ENCODE measurements around the gene AP1S1.

DNA sequence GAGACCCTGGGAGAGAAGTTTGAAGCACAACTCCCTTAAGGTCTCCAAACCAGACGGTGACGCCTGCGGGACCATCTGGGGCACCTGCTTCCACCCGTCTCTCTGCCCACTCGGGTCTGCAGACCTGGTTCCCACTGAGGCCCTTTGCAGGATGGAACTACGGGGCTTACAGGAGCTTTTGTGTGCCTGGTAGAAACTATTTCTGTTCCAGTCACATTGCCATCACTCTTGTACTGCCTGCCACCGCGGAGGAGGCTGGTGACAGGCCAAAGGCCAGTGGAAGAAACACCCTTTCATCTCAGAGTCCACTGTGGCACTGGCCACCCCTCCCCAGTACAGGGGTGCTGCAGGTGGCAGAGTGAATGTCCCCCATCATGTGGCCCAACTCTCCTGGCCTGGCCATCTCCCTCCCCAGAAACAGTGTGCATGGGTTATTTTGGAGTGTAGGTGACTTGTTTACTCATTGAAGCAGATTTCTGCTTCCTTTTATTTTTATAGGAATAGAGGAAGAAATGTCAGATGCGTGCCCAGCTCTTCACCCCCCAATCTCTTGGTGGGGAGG lies 16.5 kb upstream of the AP1S1 start:
- TF ChIP-seq, protein P1, sequence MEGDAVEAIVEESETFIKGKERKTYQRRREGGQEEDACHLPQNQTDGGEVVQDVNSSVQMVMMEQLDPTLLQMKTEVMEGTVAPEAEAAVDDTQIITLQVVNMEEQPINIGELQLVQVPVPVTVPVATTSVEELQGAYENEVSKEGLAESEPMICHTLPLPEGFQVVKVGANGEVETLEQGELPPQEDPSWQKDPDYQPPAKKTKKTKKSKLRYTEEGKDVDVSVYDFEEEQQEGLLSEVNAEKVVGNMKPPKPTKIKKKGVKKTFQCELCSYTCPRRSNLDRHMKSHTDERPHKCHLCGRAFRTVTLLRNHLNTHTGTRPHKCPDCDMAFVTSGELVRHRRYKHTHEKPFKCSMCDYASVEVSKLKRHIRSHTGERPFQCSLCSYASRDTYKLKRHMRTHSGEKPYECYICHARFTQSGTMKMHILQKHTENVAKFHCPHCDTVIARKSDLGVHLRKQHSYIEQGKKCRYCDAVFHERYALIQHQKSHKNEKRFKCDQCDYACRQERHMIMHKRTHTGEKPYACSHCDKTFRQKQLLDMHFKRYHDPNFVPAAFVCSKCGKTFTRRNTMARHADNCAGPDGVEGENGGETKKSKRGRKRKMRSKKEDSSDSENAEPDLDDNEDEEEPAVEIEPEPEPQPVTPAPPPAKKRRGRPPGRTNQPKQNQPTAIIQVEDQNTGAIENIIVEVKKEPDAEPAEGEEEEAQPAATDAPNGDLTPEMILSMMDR (optimal IDR thresholded peaks at IDR 0.05 in 1 of 3, IDR thresholded peaks at IDR 0.05 in 1 of 3, conservative IDR thresholded peaks at IDR 0.05 in 1 of 3; ENCODE audit: extremely low read depth in 1 of 3, insufficient read depth in 2 of 3, low read length in 3 of 3), result no peak
- no peak for TF ChIP-seq EZH2 (IDR thresholded peaks at IDR 0.05; ENCODE audit: low read length)

Measured in keratinocyte (primary cell).